ENCODE results near the gene TNNT3.

Gene TNNT3

DNA sequence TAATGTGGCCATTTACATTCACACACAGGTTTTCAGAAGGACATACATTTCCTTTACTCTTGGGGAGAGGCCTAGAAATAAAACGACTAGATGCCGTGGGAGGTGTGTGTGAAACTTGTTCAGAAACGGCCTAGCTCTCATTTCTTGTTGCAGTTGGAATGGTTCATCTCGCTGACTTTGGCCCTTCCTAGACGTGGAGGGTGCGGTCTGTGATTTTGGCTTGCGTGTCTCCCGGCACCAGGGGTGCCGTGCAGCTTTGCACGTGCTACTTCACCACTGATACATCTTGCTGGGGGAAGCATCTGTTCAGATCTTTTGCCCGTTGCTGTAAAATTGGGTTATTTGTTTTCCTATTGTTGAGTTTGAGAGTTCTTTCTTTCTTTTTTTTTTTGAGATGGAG, 24.7 kb upstream of the TNNT3 start:
- in situ Hi-C loops (cut with HindIII; ENCODE audit: low sequenced_read_pairs), result no loop called here
- H3K4me3 ChIP-seq (ENCODE audit: low read depth, low read length), result no peak overlapping the region
- DNase-seq (ENCODE audit: low read depth, low spot score), result no peak
- TF ChIP-seq, protein P1, sequence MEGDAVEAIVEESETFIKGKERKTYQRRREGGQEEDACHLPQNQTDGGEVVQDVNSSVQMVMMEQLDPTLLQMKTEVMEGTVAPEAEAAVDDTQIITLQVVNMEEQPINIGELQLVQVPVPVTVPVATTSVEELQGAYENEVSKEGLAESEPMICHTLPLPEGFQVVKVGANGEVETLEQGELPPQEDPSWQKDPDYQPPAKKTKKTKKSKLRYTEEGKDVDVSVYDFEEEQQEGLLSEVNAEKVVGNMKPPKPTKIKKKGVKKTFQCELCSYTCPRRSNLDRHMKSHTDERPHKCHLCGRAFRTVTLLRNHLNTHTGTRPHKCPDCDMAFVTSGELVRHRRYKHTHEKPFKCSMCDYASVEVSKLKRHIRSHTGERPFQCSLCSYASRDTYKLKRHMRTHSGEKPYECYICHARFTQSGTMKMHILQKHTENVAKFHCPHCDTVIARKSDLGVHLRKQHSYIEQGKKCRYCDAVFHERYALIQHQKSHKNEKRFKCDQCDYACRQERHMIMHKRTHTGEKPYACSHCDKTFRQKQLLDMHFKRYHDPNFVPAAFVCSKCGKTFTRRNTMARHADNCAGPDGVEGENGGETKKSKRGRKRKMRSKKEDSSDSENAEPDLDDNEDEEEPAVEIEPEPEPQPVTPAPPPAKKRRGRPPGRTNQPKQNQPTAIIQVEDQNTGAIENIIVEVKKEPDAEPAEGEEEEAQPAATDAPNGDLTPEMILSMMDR (IDR thresholded peaks at IDR 0.05; ENCODE audit: low read depth, low read length), result no peak

DNA sequence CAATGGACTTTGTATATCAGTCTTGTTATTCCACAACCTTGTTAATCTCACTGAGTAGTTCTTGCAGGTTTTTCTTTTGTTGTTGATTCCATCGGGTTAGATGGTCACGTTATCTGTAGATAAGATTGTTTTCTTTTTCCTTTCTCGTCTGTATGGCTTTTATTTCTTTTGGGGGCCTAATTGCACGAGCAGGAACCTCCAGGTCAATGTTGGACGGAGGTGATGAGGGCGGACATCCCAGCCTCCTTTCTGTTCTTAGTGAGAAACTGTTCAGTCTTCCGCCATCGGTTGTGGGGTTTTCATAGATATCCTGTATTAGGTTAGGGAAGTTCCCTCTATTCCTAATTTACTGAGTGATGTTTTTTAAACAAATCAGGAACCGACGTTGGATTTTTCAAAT, 23.0 kb upstream of the TNNT3 start:
- H3K4me3 ChIP-seq (ENCODE audit: low read depth, low read length), result no peak overlapping the region
- in situ Hi-C loops (cut with HindIII; ENCODE audit: low sequenced_read_pairs), result no loop called here
- DNase-seq (ENCODE audit: low read depth, low spot score), result no peak
- TF ChIP-seq, protein P1 (IDR thresholded peaks at IDR 0.05; ENCODE audit: low read depth, low read length), result no peak

DNA sequence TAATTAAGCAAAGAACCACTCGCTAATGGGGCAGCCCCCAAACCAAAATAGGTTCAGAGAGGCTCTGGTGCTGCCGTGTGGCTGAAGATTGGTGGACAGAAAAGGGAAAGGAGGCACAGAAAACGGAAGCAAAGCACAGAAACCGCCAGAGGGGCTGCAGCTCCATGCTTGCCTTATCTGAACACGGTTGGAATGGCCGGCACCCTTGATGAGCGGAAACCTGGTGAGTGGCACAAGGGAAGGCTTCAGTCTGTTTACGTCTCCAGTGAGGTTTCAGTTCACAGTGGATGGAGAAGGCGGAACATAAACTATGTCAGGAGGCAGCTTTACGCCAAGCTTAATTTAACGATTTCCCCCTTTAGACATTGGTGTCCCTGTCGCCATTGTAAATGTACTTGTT, 22.6 kb upstream of the TNNT3 start:
- no peak for DNase-seq (ENCODE audit: low read depth, low spot score)
- TF ChIP-seq, protein P1 (IDR thresholded peaks at IDR 0.05; ENCODE audit: low read depth, low read length), result no peak
- in situ Hi-C loops (cut with HindIII; ENCODE audit: low sequenced_read_pairs), result no loop called here
- H3K4me3 ChIP-seq (ENCODE audit: low read depth, low read length), result no peak overlapping the region

- DNase-seq (ENCODE audit: low read depth, low spot score), result no peak
- in situ Hi-C loops (cut with HindIII; ENCODE audit: low sequenced_read_pairs), result no loop called here
- H3K4me3 ChIP-seq (ENCODE audit: low read depth, low read length), result no peak overlapping the region
- TF ChIP-seq, protein P1 (IDR thresholded peaks at IDR 0.05; ENCODE audit: low read depth, low read length), result no peak
These were observed 20.4 kb upstream of the TNNT3 start for GRCh38 chr11:1899090-1899489.

DNA sequence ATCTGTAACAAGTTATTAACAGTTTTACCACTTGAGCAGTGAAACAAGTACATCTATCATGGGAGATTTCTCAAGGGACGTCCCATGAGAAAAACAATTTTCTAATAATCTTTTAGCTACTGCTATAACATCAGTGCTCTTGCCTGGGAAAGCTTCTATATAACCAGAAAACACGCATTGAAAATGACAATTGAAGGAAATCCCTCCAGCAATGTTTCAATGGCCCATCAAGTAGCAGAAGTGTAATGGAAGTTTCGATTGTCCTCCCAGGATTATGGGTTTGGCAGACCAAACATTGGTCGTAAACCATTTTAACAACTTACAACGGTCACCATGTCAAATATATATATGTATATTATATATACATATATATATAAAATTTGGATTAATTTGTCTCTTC, 19.8 kb upstream of the TNNT3 start:
- in situ Hi-C loops (cut with HindIII; ENCODE audit: low sequenced_read_pairs), result no loop called here
- H3K4me3 ChIP-seq (ENCODE audit: low read depth, low read length), result no peak overlapping the region
- no peak for DNase-seq (ENCODE audit: low read depth, low spot score)
- TF ChIP-seq, protein P1 (IDR thresholded peaks at IDR 0.05; ENCODE audit: low read depth, low read length), result no peak

DNA sequence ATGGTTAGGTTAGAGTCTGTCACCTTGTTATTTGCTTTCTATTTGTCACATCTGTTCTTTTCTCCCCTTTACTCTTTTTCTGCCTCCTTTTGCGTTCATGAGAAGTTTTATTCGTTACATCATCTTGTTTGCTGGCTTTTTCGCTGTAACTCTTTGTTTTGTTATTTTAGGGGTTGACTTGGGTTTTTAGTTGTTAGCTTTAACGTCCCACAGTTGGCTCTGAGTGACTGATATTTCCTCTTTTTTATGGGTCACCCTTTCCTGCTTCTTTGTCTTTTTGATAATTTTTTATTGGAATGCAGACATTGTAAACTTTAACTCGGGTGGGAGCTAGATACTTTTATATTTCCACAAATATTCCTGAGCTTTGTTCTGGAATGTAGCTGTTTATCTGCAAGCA, 13.3 kb upstream of the TNNT3 start:
- DNase-seq (ENCODE audit: low read depth, low spot score), result no peak
- in situ Hi-C loops (cut with HindIII; ENCODE audit: low sequenced_read_pairs), result no loop called here
- H3K4me3 ChIP-seq (ENCODE audit: low read depth, low read length), result no peak overlapping the region
- TF ChIP-seq, protein P1 (IDR thresholded peaks at IDR 0.05; ENCODE audit: low read depth, low read length), result no peak
